ENCODE results near the gene ANKFY1. TPM values are rescaled to one million over a fixed set of nuclear protein-coding genes. Genes with fewer than 3 reads are reported as not detected.

The ANKFY1 gene
- total RNA-seq, 1 experiment from 2014 or later = 63.2 TPM

DNA sequence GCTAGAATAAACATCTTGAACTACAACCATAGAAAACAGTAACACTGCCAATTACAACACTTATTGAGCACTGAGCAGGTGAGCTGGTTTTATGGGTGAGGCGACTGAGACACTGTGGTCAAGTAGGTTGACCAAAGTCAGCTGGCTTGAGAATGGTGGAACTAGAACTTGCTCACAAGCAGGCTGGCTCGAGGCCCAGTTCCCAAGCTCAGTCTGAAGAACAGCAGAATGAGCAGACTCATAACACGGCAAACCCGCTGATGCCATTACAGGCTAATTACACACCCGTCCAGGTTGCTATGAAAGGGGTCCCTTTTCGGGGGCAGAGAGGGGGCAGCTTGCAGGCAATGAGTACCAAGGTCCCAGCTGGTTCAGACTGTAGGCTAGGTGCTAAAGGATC, 127.4 kb downstream of the ANKFY1 start:
- ChIA-PET POLR2A (ENCODE audit: low non-redundant PET) (no interaction called here), CTCF (no interaction called here)
- H3K27ac ChIP-seq (ENCODE audit: low read depth, low read length, poor library complexity, severe bottlenecking) = no peak overlapping the region
- BruUV-seq (replicated peaks) = no TSS peak
- intact Hi-C loops (cut with micrococcal nuclease; ENCODE audit: unreplicated experiment) = no loop called here
- no peak for DNase-seq (ENCODE audit: low spot score)
- no peak overlapping the region for H3K4me3 ChIP-seq (ENCODE audit: low read depth, low read length, poor library complexity, severe bottlenecking)
- TF ChIP-seq, protein P1, sequence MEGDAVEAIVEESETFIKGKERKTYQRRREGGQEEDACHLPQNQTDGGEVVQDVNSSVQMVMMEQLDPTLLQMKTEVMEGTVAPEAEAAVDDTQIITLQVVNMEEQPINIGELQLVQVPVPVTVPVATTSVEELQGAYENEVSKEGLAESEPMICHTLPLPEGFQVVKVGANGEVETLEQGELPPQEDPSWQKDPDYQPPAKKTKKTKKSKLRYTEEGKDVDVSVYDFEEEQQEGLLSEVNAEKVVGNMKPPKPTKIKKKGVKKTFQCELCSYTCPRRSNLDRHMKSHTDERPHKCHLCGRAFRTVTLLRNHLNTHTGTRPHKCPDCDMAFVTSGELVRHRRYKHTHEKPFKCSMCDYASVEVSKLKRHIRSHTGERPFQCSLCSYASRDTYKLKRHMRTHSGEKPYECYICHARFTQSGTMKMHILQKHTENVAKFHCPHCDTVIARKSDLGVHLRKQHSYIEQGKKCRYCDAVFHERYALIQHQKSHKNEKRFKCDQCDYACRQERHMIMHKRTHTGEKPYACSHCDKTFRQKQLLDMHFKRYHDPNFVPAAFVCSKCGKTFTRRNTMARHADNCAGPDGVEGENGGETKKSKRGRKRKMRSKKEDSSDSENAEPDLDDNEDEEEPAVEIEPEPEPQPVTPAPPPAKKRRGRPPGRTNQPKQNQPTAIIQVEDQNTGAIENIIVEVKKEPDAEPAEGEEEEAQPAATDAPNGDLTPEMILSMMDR (conservative IDR thresholded peaks at IDR 0.05; ENCODE audit: low read depth, low read length) = no peak
- no peak for TF ChIP-seq EZH2 (IDR thresholded peaks at IDR 0.05; ENCODE audit: borderline replicate concordance, low read depth, low read length, poor library complexity, severe bottlenecking)
- no peaks in the 10 kb centered on the region for H3K9me3 ChIP-seq (ENCODE audit: low read depth, low read length, poor library complexity, severe bottlenecking)
- no peaks in the 10 kb centered on the region for H3K27me3 ChIP-seq (replicated peaks; ENCODE audit: insufficient read depth, low read depth, low read length, poor library complexity)
- peaks cover 10% of the 10 kb centered on the region for H3K4me1 ChIP-seq (ENCODE audit: insufficient read depth, low read length, poor library complexity, severe bottlenecking)
- H3K36me3 ChIP-seq (ENCODE audit: insufficient read depth, low read length, poor library complexity, severe bottlenecking) = no peaks in the 10 kb centered on the region

DNA sequence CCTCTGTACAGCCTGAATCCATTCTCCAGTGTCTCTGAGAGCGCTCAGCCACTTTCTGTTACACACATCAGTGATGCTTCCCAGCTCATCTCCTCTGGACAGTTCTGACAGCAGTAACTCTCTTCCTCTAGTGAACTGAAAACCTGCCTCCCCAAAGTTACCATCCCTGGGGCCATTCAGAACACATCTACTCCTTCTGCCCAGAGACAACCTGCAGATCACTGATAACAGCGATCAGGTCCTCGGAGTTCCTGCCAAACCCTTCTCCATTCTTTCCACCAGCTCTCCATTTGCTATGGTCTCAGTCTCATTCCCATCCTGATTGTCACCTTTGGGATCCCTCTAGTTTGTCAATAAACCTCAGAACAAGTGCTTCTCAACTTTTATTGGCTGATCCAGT, 128.3 kb downstream of the ANKFY1 start:
- Histone ChIP-seq H3K36me3 (ENCODE audit: insufficient read depth, low read length, poor library complexity, severe bottlenecking) (no peaks in the 10 kb centered on the region), H3K9me3 (ENCODE audit: low read depth, low read length, poor library complexity, severe bottlenecking) (no peaks in the 10 kb centered on the region), H3K4me3 (ENCODE audit: low read depth, low read length, poor library complexity, severe bottlenecking) (no peak overlapping the region), H3K27me3 (replicated peaks; ENCODE audit: insufficient read depth, low read depth, low read length, poor library complexity) (no peaks in the 10 kb centered on the region), H3K4me1 (ENCODE audit: insufficient read depth, low read length, poor library complexity, severe bottlenecking) (peaks cover 10% of the 10 kb centered on the region), H3K27ac (ENCODE audit: low read depth, low read length, poor library complexity, severe bottlenecking) (no peak overlapping the region)
- intact Hi-C loops (cut with micrococcal nuclease; ENCODE audit: unreplicated experiment) = no loop called here
- DNase-seq (ENCODE audit: low spot score) = no peak
- ChIA-PET CTCF (no interaction called here), POLR2A (ENCODE audit: low non-redundant PET) (no interaction called here)
- BruUV-seq (replicated peaks) = no TSS peak
- no peak for TF ChIP-seq EZH2 (IDR thresholded peaks at IDR 0.05; ENCODE audit: borderline replicate concordance, low read depth, low read length, poor library complexity, severe bottlenecking)
- TF ChIP-seq, protein P1 (conservative IDR thresholded peaks at IDR 0.05; ENCODE audit: low read depth, low read length) = no peak

DNA sequence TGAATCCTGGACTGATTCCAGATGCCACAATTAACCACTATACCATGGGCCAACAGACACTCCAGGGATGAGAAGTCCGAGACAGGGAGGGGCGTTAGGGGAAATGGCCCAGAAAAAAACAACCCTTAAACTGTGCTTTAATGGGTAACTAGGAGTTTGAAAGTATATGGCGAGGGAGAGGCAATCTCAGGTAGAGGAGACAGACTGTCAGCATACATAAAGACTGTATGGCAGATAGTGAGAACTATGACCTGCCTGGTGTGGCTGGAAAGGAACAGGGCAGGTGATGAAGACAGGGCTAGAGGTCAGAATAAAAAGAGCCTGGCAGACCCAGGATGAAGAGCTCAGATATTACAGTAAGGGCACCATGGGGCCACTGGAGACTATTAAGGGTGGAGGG, 129.1 kb downstream of the ANKFY1 start:
- H3K27ac ChIP-seq (ENCODE audit: low read depth, low read length, poor library complexity, severe bottlenecking) = no peak overlapping the region
- no peak for DNase-seq (ENCODE audit: low spot score)
- POLR2A ChIA-PET (ENCODE audit: low non-redundant PET) = no interaction called here
- TF ChIP-seq, protein P1 (conservative IDR thresholded peaks at IDR 0.05; ENCODE audit: low read depth, low read length) = no peak
- TF ChIP-seq EZH2 (IDR thresholded peaks at IDR 0.05; ENCODE audit: borderline replicate concordance, low read depth, low read length, poor library complexity, severe bottlenecking) = no peak
- H3K9me3 ChIP-seq (ENCODE audit: low read depth, low read length, poor library complexity, severe bottlenecking) = no peaks in the 10 kb centered on the region
- H3K4me1 ChIP-seq (ENCODE audit: insufficient read depth, low read length, poor library complexity, severe bottlenecking) = peaks cover 10% of the 10 kb centered on the region
- no peaks in the 10 kb centered on the region for H3K36me3 ChIP-seq (ENCODE audit: insufficient read depth, low read length, poor library complexity, severe bottlenecking)
- no peaks in the 10 kb centered on the region for H3K27me3 ChIP-seq (replicated peaks; ENCODE audit: insufficient read depth, low read depth, low read length, poor library complexity)
- H3K4me3 ChIP-seq (ENCODE audit: low read depth, low read length, poor library complexity, severe bottlenecking) = no peak overlapping the region
- no TSS peak for BruUV-seq (replicated peaks)
- intact Hi-C loops (cut with micrococcal nuclease; ENCODE audit: unreplicated experiment) = no loop called here
- CTCF ChIA-PET = no interaction called here

Data from A673 (cell line).